ENCODE data around the gene PICALM.
"Not testable (repeated sequence)": the region's sequence is repeated elsewhere in the genome, so short reads cannot be mapped to it uniquely, and the experiment has no call there.

Gene PICALM

GRCh38 chr11:85926653-85927214, 142.2 kb downstream of the PICALM start:
- not testable (repeated sequence) for ATAC-seq, H3K36me3 Mint-ChIP-seq, H3K4me3 Mint-ChIP-seq, H3K9me3 Mint-ChIP-seq, H3K27ac Mint-ChIP-seq, H3K4me1 Mint-ChIP-seq
- peaks cover 14% of the 10 kb centered on the region for H3K27me3 Mint-ChIP-seq

GRCh38 chr11:85923455-85923854, 145.4 kb downstream of the PICALM start:
- Mint-ChIP-seq H3K9me3 (peaks cover 2% of the 10 kb centered on the region), H3K27ac (no peak overlapping the region), H3K4me1 (peaks cover 6% of the 10 kb centered on the region), H3K4me3 (no peak overlapping the region), H3K27me3 (peaks cover 23% of the 10 kb centered on the region), H3K36me3 (no peaks in the 10 kb centered on the region)
- ATAC-seq, result no peak

- Mint-ChIP-seq H3K9me3 (peaks cover 2% of the 10 kb centered on the region), H3K4me1 (peaks cover 6% of the 10 kb centered on the region), H3K36me3 (no peaks in the 10 kb centered on the region), H3K27ac (no peak overlapping the region), H3K27me3 (peaks cover 18% of the 10 kb centered on the region), H3K4me3 (no peak overlapping the region)
- peak; percentile 93 for ATAC-seq
Measured at GRCh38 chr11:85922367-85922766, 146.5 kb downstream of the PICALM start.

- Mint-ChIP-seq H3K9me3 (peaks cover 4% of the 10 kb centered on the region), H3K4me1 (peaks cover 6% of the 10 kb centered on the region), H3K4me3 (no peak overlapping the region), H3K27me3 (peaks cover 9% of the 10 kb centered on the region), H3K27ac (no peak overlapping the region), H3K36me3 (no peaks in the 10 kb centered on the region)
- ATAC-seq, result no peak
Measured at GRCh38 chr11:85918910-85919794, 149.7 kb downstream of the PICALM start.

GRCh38 chr11:85914425-85914824, 154.5 kb downstream of the PICALM start:
- H3K9me3 Mint-ChIP-seq, result peaks cover 2% of the 10 kb centered on the region
- no peak overlapping the region for H3K4me3 Mint-ChIP-seq
- H3K27ac Mint-ChIP-seq, result no peak overlapping the region
- no peaks in the 10 kb centered on the region for H3K27me3 Mint-ChIP-seq
- no peak for ATAC-seq
- H3K36me3 Mint-ChIP-seq, result no peaks in the 10 kb centered on the region
- H3K4me1 Mint-ChIP-seq, result no peaks in the 10 kb centered on the region

- Mint-ChIP-seq H3K36me3 (no peaks in the 10 kb centered on the region), H3K27me3 (no peaks in the 10 kb centered on the region), H3K27ac (no peak overlapping the region), H3K4me3 (no peak overlapping the region), H3K4me1 (no peaks in the 10 kb centered on the region), H3K9me3 (peaks cover 2% of the 10 kb centered on the region)
- ATAC-seq, result no peak
Measured at GRCh38 chr11:85913513-85913912, 155.4 kb downstream of the PICALM start.

GRCh38 chr11:85912414-85912813, 156.5 kb downstream of the PICALM start:
- ATAC-seq, result peak; percentile 16
- Mint-ChIP-seq H3K36me3 (no peaks in the 10 kb centered on the region), H3K9me3 (peaks cover 2% of the 10 kb centered on the region), H3K27me3 (no peaks in the 10 kb centered on the region), H3K27ac (no peak overlapping the region), H3K4me3 (no peak overlapping the region), H3K4me1 (no peaks in the 10 kb centered on the region)
